ENCODE results near the gene P2RY6. TPM values are rescaled to one million over a fixed set of nuclear protein-coding genes. Genes with fewer than 3 reads are reported as not detected.

The P2RY6 gene
- total RNA-seq, 1 experiment from 2014 or later: not detected

- no peak overlapping the region for H3K18ac ChIP-seq (ENCODE audit: insufficient read length, low read depth, low read length)
- Mint-ChIP-seq H3K4me1 (peaks cover 25 to 37% of the 10 kb centered on the region in 2 experiments), H3K9me3 (no peaks in the 10 kb centered on the region), H3K36me3 (ENCODE audit: insufficient read depth in 1 of 3, low read depth in 3 of 3) (no peaks in the 10 kb centered on the region; a peak in 1 of 7 replicates), H3K27me3 (ENCODE audit: low read depth) (peaks cover 78% of the 10 kb centered on the region), H3K4me3 (no peak overlapping the region), H3K27ac (no peak overlapping the region)
- no peak overlapping the region for H4K8ac ChIP-seq (replicated peaks; ENCODE audit: insufficient read length, low read depth, low read length)
- WGBS (ENCODE audit: extremely low coverage, insufficient read length, low lambda C conversion rate): no CpG with 5 or more reads among the region's 4 CpGs
- peaks cover 28% of the 10 kb centered on the region for H3K27me3 ChIP-seq (ENCODE audit: insufficient read depth, low read length)
- no peak overlapping the region for H3K27ac ChIP-seq (ENCODE audit: insufficient read length, low read depth, low read length)
- no peak overlapping the region for H2AFZ ChIP-seq (ENCODE audit: low read length)
- H3K23me2 ChIP-seq (ENCODE audit: insufficient read length, low read depth, low read length, poor library complexity, severe bottlenecking): peaks cover 3% of the 10 kb centered on the region
- no peak overlapping the region for H3K4ac ChIP-seq (ENCODE audit: low read depth, low read length)
- H3K14ac ChIP-seq (ENCODE audit: insufficient read depth, low read length): no peak overlapping the region
- H2BK12ac ChIP-seq (ENCODE audit: insufficient read length, low read depth, low read length): no peak overlapping the region
- H2BK5ac ChIP-seq (ENCODE audit: insufficient read length, low read length): no peak overlapping the region
- no peak overlapping the region for H3K23ac ChIP-seq (ENCODE audit: insufficient read length, low read depth, low read length)
- no peak overlapping the region for H2BK120ac ChIP-seq (ENCODE audit: low read depth, low read length, poor library complexity, severe bottlenecking)
- H3K56ac ChIP-seq (ENCODE audit: insufficient read length, low read depth, low read length): no peak overlapping the region
- H3T11ph ChIP-seq (ENCODE audit: low read length): no peak overlapping the region
- H3K4me1 ChIP-seq (ENCODE audit: insufficient read depth, low read length): no peaks in the 10 kb centered on the region; the same call in 1 of the 2 replicates
- H2BK20ac ChIP-seq (ENCODE audit: low read depth, low read length, poor library complexity, severe bottlenecking): no peak overlapping the region
- no peak overlapping the region for H4K91ac ChIP-seq (ENCODE audit: insufficient read length, low read depth, low read length)
- H2BK15ac ChIP-seq (ENCODE audit: low read depth, low read length): no peak overlapping the region
- no peaks in the 10 kb centered on the region for H3K79me1 ChIP-seq (ENCODE audit: insufficient read depth, low read depth, low read length, poor library complexity, severe bottlenecking)
- peaks cover 2% of the 10 kb centered on the region for H4K20me1 ChIP-seq (ENCODE audit: control insufficient read depth, insufficient read depth, insufficient read length)
- H4K5ac ChIP-seq (ENCODE audit: insufficient read length, low read depth, low read length): no peak overlapping the region
- no peak for TF ChIP-seq CTCF (conservative IDR thresholded peaks at IDR 0.05)
- no peak overlapping the region for H3K4me2 ChIP-seq (ENCODE audit: insufficient read depth, insufficient read length, low read length)
- no peaks in the 10 kb centered on the region for H3K9me3 ChIP-seq (ENCODE audit: control insufficient read depth, low read depth, low read length)
- H3K9ac ChIP-seq (ENCODE audit: extremely low read depth, insufficient read length, low read length): no peak overlapping the region
- H2AK5ac ChIP-seq (ENCODE audit: insufficient read length, low read length): no peak overlapping the region
- DNase-seq: no peak
- no peaks in the 10 kb centered on the region for H3K79me2 ChIP-seq (ENCODE audit: insufficient read depth, low read length)
Observed at GRCh38 chr11:73338279-73338678, 66.1 kb downstream of the P2RY6 start.

All from H9 (cell line).